ENCODE results near the gene HSD3B2. TPM values are rescaled to one million over a fixed set of nuclear protein-coding genes. Genes with fewer than 3 reads are reported as not detected.

Gene HSD3B2
- total and polyA plus RNA-seq, 2 experiments from 2014 or later = not detected

DNA sequence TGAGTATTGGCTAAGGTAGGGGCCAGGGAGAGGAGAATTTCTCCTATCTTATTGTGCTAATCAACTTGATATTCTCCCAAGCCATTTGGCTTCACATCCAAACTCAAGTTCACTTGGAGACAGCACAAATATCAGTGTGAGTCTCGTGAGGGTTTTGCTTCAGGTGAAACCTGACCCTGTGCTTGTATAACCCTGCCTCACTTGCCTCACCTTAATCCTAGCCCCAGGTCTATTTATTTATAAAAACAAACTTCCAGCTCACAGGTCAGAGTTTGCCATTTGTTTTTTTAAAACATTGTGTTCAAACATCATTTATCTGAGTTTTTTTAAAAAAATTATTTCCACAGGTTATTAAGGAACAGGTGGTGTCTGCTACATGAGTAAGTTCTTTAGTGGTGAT is 26.5 kb upstream of the HSD3B2 start:
- Histone ChIP-seq H3K9me2 (ENCODE audit: insufficient read depth) (peaks cover 9% of the 10 kb centered on the region), H2AFZ (peak overlapping the region; percentile 75; the same call in 1 of the 2 replicates), H3F3A (replicated peaks; ENCODE audit: low read depth) (no peaks in the 10 kb centered on the region), H3K4me2 (0 out of 2 replicates have a peak overlapping the region, but pooled peaks have one; percentile 7), H4K20me1 (replicated peaks; ENCODE audit: insufficient read depth) (no peaks in the 10 kb centered on the region), H3K27ac (ENCODE audit: low read depth) (no peak overlapping the region), H3K79me2 (replicated peaks; ENCODE audit: insufficient read depth) (no peaks in the 10 kb centered on the region), H3K4me3 (no peak overlapping the region), H3K36me3 (ENCODE audit: insufficient read depth) (no peaks in the 10 kb centered on the region), H3K27me3 (ENCODE audit: insufficient read depth) (no peaks in the 10 kb centered on the region), H3K4me1 (ENCODE audit: insufficient read depth) (peaks cover 7% of the 10 kb centered on the region)
- DNase-seq (ENCODE audit: low spot score) (no peak), ATAC-seq (peak; percentile 23; the same call in 1 of the 3 replicates)
- no peak overlapping the region for H3K4me3 Mint-ChIP-seq
- H3K36me3 Mint-ChIP-seq (ENCODE audit: low read depth) = no peaks in the 10 kb centered on the region
- TF ChIP-seq STAT1 (IDR thresholded peaks at IDR 0.05; ENCODE audit: unreplicated experiment) (no peak), JUNB (IDR thresholded peaks at IDR 0.05; ENCODE audit: unreplicated experiment) (no peak), CREB1 (CRISPR knock-in tag; IDR thresholded peaks at IDR 0.05; ENCODE audit: low read depth) (no peak), ZNF114 (CRISPR knock-in tag; IDR thresholded peaks at IDR 0.05) (no peak), POLR2AphosphoS5 (IDR thresholded peaks at IDR 0.05; ENCODE audit: low read depth) (no peak), EZH2 (IDR thresholded peaks at IDR 0.05; ENCODE audit: low read depth, unreplicated experiment) (no peak), EZH2phosphoT487 (IDR thresholded peaks at IDR 0.05; ENCODE audit: unreplicated experiment) (no peak), ZNF331 (CRISPR knock-in tag; IDR thresholded peaks at IDR 0.05; ENCODE audit: low read depth) (no peak), NANOG (IDR thresholded peaks at IDR 0.05; ENCODE audit: borderline replicate concordance) (no peak)
- TF ChIP-seq, protein P1, sequence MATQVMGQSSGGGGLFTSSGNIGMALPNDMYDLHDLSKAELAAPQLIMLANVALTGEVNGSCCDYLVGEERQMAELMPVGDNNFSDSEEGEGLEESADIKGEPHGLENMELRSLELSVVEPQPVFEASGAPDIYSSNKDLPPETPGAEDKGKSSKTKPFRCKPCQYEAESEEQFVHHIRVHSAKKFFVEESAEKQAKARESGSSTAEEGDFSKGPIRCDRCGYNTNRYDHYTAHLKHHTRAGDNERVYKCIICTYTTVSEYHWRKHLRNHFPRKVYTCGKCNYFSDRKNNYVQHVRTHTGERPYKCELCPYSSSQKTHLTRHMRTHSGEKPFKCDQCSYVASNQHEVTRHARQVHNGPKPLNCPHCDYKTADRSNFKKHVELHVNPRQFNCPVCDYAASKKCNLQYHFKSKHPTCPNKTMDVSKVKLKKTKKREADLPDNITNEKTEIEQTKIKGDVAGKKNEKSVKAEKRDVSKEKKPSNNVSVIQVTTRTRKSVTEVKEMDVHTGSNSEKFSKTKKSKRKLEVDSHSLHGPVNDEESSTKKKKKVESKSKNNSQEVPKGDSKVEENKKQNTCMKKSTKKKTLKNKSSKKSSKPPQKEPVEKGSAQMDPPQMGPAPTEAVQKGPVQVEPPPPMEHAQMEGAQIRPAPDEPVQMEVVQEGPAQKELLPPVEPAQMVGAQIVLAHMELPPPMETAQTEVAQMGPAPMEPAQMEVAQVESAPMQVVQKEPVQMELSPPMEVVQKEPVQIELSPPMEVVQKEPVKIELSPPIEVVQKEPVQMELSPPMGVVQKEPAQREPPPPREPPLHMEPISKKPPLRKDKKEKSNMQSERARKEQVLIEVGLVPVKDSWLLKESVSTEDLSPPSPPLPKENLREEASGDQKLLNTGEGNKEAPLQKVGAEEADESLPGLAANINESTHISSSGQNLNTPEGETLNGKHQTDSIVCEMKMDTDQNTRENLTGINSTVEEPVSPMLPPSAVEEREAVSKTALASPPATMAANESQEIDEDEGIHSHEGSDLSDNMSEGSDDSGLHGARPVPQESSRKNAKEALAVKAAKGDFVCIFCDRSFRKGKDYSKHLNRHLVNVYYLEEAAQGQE (IDR thresholded peaks at IDR 0.05; ENCODE audit: unreplicated experiment) = no peak
- TF ChIP-seq, protein P2, sequence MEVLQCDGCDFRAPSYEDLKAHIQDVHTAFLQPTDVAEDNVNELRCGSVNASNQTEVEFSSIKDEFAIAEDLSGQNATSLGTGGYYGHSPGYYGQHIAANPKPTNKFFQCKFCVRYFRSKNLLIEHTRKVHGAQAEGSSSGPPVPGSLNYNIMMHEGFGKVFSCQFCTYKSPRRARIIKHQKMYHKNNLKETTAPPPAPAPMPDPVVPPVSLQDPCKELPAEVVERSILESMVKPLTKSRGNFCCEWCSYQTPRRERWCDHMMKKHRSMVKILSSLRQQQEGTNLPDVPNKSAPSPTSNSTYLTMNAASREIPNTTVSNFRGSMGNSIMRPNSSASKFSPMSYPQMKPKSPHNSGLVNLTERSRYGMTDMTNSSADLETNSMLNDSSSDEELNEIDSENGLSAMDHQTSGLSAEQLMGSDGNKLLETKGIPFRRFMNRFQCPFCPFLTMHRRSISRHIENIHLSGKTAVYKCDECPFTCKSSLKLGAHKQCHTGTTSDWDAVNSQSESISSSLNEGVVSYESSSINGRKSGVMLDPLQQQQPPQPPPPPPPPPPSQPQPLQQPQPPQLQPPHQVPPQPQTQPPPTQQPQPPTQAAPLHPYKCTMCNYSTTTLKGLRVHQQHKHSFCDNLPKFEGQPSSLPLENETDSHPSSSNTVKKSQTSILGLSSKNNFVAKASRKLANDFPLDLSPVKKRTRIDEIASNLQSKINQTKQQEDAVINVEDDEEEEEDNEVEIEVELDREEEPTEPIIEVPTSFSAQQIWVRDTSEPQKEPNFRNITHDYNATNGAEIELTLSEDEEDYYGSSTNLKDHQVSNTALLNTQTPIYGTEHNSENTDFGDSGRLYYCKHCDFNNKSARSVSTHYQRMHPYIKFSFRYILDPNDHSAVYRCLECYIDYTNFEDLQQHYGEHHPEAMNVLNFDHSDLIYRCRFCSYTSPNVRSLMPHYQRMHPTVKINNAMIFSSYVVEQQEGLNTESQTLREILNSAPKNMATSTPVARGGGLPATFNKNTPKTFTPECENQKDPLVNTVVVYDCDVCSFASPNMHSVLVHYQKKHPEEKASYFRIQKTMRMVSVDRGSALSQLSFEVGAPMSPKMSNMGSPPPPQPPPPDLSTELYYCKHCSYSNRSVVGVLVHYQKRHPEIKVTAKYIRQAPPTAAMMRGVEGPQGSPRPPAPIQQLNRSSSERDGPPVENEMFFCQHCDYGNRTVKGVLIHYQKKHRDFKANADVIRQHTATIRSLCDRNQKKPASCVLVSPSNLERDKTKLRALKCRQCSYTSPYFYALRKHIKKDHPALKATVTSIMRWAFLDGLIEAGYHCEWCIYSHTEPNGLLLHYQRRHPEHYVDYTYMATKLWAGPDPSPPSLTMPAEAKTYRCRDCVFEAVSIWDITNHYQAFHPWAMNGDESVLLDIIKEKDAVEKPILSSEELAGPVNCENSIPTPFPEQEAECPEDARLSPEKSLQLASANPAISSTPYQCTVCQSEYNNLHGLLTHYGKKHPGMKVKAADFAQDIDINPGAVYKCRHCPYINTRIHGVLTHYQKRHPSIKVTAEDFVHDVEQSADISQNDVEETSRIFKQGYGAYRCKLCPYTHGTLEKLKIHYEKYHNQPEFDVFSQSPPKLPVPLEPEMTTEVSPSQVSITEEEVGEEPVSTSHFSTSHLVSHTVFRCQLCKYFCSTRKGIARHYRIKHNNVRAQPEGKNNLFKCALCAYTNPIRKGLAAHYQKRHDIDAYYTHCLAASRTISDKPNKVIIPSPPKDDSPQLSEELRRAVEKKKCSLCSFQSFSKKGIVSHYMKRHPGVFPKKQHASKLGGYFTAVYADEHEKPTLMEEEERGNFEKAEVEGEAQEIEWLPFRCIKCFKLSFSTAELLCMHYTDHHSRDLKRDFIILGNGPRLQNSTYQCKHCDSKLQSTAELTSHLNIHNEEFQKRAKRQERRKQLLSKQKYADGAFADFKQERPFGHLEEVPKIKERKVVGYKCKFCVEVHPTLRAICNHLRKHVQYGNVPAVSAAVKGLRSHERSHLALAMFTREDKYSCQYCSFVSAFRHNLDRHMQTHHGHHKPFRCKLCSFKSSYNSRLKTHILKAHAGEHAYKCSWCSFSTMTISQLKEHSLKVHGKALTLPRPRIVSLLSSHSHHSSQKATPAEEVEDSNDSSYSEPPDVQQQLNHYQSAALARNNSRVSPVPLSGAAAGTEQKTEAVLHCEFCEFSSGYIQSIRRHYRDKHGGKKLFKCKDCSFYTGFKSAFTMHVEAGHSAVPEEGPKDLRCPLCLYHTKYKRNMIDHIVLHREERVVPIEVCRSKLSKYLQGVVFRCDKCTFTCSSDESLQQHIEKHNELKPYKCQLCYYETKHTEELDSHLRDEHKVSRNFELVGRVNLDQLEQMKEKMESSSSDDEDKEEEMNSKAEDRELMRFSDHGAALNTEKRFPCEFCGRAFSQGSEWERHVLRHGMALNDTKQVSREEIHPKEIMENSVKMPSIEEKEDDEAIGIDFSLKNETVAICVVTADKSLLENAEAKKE (CRISPR knock-in tag; IDR thresholded peaks at IDR 0.05) = no peak
- TF ChIP-seq, protein P3, sequence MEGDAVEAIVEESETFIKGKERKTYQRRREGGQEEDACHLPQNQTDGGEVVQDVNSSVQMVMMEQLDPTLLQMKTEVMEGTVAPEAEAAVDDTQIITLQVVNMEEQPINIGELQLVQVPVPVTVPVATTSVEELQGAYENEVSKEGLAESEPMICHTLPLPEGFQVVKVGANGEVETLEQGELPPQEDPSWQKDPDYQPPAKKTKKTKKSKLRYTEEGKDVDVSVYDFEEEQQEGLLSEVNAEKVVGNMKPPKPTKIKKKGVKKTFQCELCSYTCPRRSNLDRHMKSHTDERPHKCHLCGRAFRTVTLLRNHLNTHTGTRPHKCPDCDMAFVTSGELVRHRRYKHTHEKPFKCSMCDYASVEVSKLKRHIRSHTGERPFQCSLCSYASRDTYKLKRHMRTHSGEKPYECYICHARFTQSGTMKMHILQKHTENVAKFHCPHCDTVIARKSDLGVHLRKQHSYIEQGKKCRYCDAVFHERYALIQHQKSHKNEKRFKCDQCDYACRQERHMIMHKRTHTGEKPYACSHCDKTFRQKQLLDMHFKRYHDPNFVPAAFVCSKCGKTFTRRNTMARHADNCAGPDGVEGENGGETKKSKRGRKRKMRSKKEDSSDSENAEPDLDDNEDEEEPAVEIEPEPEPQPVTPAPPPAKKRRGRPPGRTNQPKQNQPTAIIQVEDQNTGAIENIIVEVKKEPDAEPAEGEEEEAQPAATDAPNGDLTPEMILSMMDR (conservative IDR thresholded peaks at IDR 0.05; ENCODE audit: low read depth in 2 of 2) = no peak
- TF ChIP-seq, protein P4, sequence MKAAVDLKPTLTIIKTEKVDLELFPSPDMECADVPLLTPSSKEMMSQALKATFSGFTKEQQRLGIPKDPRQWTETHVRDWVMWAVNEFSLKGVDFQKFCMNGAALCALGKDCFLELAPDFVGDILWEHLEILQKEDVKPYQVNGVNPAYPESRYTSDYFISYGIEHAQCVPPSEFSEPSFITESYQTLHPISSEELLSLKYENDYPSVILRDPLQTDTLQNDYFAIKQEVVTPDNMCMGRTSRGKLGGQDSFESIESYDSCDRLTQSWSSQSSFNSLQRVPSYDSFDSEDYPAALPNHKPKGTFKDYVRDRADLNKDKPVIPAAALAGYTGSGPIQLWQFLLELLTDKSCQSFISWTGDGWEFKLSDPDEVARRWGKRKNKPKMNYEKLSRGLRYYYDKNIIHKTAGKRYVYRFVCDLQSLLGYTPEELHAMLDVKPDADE (IDR thresholded peaks at IDR 0.05) = no peak
- H3K9me3 Mint-ChIP-seq = no peaks in the 10 kb centered on the region
- no peak overlapping the region for H3K27ac Mint-ChIP-seq
- H3K27me3 Mint-ChIP-seq (ENCODE audit: insufficient read depth, low read depth, poor library complexity) = no peaks in the 10 kb centered on the region
- peaks cover 9% of the 10 kb centered on the region for H3K4me1 Mint-ChIP-seq
